Stimulated activated CD8-positive, alpha-beta memory T cell treated with anti-CD3 and anti-CD28 coated beads, Interleukin-15, amount 100 ng/mL, for 4 hours (primary cell): ENCODE data around the gene GSAP.

Experiments used
- DNase-seq, 2 donors: peaks; one replicate each; pipeline ENCODE4 v3.0.0-alpha.2; 2020; ENCODE audit warnings: low read depth in 2 of 2

The GSAP gene

GRCh38 chr7:77434570-77435275 is 18.6 kb upstream of the GSAP start:
- DNase-seq = no peak

DNA sequence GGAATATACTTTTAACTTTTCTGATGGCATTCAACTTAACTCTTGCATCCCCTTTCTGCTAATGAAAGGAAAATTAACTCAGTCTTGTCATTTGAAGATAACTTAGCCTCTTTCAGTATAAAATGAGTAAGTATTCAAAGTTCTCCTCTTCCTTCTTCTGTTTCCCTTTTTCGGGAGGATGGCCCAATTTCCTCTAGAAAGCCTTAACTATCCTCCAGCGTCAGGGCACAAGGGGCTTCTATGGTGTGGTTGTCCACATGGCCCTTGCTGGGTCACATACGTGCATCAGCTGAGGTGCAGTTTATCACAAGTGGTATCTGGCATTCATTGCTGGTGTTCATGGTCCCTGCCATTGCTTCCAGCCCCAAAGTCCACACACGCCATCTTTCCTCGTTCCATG is 17.8 kb upstream of the GSAP start:
- DNase-seq = no peak

DNA sequence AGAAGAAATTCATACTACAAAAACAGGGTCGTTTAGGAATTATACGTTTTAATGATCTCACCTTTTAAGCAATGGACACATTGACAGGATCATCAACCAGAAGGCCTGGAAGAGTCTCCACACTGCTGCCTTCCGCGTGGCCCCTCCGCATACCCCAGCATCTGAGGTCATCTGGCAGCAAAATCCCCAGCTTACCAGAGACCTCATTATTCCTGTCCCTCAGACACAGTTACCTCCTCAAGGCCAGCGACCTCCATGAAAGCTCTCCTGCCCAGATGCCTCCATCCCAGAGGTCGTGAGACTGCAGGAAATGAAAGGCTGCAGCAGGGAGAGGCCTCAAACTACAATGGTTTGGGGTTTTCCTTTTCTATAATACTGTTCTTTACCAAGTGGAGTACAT is 14.8 kb upstream of the GSAP start:
- no peak for DNase-seq

DNA sequence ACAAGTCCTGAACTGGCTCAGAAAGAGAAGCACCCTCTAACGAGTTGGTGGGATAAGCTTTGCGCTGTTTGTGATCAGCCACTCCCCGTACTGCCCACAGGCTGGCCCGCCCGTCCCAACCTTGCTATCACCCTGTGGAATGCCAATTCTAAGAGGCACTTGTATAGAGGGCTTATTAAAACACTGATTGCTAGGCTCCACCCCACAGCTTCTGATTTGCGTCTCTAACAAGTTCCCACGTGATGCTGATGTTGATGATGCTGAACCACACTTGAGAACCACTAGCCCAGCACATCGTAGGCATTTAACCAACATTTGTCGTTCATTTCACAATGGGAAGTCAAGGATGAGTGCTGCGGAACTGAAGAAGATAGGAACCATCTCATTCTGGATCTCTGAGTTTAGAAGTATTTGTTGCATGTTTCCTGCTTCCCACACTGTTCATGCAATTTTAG is 12.7 kb upstream of the GSAP start:
- DNase-seq = no peak

DNA sequence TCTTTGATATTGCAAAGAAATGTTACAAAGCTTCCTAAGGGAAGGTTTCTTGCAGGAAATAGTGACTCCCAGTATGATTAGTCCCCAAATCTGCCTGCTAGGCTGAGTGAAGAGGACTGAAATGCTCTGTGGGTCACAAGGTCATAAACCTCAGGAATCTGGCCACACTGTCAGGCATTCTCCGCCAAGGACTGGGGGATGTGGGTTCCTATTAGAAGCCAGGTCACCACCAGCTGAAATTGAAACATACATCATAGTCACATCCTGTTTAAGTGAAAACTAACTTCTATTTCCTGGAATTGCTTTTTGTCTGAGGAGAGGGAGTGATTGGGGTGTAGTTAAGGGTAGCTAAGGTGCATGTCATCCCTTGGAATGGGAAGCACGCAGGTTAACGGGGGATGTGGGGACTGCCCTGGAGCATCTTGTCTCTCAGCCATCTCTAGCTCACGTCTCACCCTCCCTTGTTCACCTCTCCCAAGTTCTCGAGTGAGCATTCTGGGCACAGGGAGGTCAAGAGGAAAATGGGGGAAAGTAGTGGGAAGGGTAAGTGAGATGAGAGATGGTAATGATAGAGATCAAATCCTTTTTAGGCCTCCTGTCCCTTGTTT is 12.0 kb upstream of the GSAP start:
- DNase-seq = no peak

DNA sequence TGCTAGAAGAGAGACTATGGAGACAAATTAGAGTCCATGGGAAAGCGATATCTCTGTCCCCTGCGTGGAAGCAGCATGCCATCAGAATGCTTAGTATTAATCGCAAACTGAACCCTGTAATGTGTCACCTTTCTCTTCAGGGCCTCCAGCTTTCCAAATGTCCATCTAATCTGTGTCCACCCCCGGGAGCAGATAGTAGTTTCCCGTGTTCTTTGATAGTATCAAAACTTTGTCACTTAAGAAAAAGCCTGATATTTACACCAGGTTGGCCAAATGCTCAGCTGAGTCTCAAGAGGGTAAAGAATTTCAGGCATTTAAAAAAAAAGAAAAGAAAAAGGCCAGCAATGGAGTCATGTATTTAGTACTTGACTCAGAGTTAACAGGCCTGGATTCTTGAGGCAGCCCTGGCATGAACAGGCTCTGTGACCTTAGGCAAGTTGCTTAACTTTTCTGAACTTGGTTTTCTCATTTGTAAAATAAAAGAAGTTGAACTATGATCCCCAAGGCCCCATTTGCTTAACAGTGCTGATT is 10.4 kb upstream of the GSAP start:
- no peak for DNase-seq

GRCh38 chr7:77426052-77426404 is 9.9 kb upstream of the GSAP start:
- no peak for DNase-seq

DNA sequence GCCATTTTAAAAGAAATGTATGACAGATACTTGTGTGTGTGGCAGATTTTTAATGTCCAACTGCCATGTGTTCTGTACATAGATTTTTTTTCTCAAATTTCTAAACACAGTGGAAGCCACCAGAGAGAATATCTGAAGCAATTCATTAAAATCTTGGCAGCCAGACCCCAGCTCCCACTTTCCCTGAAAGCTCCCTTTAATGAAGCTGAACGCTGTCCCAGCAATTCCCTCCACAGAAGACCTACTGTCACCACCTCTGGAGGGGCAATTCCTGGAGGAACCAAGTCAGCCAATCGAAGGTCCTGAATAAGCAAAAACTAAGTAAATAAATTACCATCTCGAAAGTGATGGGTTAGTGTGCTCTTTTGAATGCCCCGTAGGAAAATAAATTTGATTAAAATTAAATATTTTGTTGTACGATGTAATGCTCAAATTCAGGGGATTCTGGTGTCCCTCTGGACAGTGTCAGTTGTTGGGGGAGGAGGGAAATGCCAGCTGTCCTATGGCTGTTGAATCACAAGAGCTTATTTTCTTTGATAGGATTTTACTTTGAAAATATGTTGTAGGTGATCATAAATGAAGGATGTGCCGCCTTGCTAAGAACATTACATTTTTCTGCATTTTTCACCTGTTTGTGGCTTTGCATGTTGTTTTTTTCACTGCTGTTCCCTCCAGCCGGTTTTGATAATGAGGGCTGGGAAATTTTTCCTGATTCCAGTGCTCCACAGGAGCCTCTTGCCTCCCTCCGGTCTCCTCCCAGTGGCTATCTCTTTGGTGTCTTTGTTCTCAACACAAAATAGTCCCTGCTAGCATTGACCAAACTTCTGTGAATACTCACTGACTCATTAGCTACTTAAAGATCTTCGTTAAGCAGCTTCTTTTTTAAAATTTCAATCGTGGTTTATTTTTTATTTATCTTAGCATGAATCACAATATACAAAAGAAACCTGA is 9.2 kb upstream of the GSAP start:
- no peak for DNase-seq

DNA sequence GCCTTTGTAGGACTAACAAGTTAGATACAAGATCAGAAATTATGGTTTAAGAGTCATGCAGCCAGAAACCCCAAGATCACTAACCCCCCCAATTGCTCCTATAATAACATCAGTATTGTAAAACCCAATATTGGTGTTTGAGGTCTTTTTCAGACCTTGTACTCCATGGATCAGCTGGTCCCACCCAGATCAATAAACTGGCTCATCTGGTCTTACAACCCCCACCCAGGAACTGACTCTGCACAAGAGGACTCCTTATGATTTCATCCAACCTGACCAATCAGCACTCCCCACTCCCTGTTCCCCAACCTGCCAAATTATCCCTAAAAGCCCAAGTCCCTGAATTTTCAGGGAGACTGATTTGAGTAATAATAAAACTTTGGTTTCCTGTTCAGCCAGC is 6.4 kb upstream of the GSAP start:
- no peak for DNase-seq

- DNase-seq = no peak
Observed at GRCh38 chr7:77420986-77421672, 5.0 kb upstream of the GSAP start.

GRCh38 chr7:77420438-77420837 is 4.3 kb upstream of the GSAP start:
- no peak for DNase-seq

GRCh38 chr7:77419102-77419501 is 3.0 kb upstream of the GSAP start:
- DNase-seq = no peak

- DNase-seq = no peak
Observed at GRCh38 chr7:77417801-77418200, 1.7 kb upstream of the GSAP start.

DNA sequence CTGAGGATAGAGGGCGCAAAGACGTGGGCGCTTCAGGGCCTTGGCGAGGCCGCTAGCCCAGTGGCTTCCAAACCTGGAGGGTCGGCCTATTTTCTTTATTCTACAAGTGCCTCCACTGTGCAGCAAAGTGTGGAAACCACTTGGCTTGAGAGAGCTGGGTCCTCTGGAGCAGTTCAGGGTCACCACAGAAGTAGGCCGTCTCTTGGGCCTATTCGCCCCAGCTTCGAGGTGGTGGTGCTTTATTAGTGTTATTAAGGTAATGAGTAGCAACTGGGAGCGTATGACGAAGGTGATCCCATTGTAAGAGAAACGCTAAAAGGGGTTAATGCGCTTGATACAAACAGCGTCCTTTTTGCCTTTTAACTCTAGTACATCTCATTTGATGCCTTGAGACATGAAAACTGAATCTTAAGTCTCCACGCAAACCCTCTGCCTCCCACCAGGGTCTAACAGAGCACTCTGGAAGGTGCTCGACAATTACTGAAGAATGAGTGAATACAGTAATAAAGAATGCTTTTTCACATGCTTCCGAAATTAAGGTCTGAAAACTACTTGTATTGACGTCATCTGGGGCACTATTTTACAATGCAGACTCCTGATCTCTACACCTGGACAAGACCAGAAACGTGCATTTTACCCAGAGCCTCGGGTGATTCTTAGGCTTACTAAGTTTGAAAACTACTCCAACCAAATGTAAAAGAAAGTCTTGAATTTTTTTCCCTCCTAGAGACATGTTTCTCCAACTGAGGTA is 647 bp upstream of the GSAP start:
- DNase-seq = no peak

GRCh38 chr7:77415476-77415822 is 700 bp downstream of the GSAP start:
- DNase-seq = peak in 1 of 2 donors; percentile 8

DNA sequence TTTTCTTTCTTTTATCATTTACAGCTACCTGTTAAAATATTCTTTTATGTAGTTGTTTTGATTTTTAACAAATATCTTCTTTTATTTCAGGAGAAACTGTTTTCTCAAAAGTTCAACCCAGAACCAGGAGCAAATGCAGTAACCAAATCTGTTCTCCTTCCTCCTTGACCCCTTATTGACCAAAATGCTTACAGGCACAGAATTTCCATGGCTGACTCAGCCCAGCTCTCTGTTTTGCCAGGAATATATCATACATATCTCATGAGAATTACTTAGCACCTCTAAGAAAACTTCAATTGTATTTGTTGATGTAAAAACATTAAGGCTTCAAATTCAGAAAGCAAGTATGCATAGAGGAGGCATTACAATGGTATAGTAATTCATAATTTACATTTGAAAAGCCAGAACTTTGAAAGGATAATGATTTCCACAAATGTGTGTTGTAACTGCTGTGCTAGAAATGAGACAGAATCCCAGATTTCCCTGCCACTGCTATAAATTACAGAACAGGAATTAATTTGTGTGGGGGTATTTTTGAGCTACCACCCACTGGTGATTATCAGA is 2.2 kb downstream of the GSAP start:
- DNase-seq = no peak

DNA sequence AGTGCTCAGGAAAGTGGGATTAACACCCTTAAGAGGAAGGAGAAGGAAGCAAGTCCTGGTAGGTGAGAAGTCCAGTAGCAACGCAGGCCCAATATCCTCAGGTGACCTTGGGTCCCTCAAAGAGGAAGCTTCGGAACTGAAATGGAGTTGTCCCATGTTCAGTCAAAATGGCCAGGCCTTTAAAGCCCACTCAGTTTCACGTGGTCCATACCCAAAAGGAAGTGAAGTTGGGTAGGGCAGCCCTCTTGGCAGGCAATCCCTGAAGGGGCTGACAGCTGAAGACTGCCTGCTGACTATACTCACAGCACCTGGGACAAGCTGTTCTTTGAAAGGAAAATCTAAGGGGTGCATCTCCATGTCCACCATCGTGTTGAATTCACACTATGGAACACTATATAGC is 3.0 kb downstream of the GSAP start:
- no peak for DNase-seq

DNA sequence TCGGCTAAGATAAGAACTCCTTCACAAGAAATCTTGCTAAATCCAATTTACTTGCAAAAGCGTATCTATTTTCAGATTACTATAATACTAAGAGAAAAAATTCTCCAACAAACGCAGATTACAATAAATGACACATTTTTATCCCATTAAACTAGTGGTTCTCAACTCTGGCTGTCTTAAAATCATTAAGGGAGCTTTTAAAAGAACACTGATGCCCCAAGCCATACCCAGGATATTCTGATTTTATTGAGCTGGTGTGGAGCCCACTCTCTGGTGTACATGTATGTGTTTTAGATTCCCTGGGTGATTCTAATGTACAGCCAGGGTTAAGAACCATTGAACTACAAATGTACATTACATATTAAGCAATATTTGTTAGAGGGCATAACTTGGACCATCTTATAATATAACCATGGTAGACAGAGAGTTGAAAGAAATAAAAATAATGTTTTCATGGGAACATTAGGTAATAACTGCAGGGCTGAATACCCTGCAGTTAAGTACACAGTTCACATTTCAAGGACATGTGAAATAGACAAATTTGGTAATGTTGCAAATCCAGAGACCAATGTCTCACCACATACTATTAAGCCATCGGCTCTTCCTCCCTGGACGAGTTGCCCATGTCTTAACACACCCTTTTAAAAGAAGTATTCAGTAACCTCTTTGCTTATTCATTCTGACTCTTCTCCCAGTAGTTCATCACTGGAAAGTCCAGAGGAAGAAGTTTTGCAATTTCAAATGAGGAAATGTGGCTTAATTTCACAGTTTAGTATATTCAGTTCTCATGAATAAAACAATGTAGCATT is 6.2 kb downstream of the GSAP start:
- DNase-seq = no peak

DNA sequence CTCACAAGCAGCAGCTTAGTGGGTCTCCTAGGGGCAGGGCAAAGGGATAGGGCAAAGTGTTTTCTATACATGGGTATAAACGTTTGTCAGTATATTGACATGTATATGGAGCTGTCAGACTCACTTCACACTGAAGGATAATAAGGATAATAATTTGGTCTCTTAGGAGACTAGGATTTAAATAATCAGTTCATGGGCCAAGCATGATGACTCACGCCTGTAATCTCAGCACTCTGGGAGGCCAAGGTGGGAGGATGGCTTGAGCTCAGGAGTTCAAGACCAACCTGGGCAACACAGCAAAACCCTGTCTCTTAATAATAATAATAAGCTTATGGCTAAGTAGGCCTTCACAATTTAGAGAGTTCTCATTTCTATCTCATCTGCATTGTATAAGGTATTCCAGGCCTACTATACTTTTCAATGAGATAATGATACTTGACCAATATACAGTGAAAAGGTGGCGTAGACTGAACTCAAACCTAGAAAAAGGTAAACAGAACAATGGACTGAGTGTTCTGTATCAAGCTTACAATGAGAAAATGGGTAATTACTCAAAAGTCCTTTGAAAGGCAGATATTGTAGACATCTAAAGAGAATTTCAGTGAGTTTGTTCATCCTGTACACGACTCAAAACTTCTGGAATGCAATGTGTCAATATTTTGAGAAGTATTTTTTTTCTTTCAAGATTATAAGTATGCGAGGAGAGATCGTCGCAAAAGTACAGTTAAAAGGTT is 7.0 kb downstream of the GSAP start:
- no peak for DNase-seq
